Left ventricle myocardium inferior (tissue), 1 donor: ENCODE measurements around the gene TYROBP. TPM values are rescaled to one million over a fixed set of nuclear protein-coding genes. Genes with fewer than 3 reads are reported as not detected.

ENCODE experiments used
- DNase-seq: peaks from one replicate; pipeline ENCODE4 v3.0.0-alpha.2; 2020
- H3K27ac ChIP-seq: fragments of 200-600 bp; replicated peaks from 2 replicates; pipeline ENCODE4 v1.8.0; 2021
- H3K27me3 ChIP-seq: fragments of 200-600 bp; 2 replicates; pipeline ENCODE4 v1.8.0; 2021; ENCODE audit warnings: low read depth
- H3K36me3 ChIP-seq: fragments of 200-600 bp; 2 replicates; pipeline ENCODE4 v1.8.0; 2021
- H3K4me1 ChIP-seq: fragments of 200-600 bp; 2 replicates; pipeline ENCODE4 v1.8.0; 2021
- H3K4me3 ChIP-seq: fragments of 200-600 bp; 2 replicates; pipeline ENCODE4 v1.8.0; 2021; ENCODE audit warnings: mild to moderate bottlenecking, moderate library complexity
- H3K9me3 ChIP-seq: fragments of 200-600 bp; replicated peaks from 2 replicates; pipeline ENCODE4 v1.8.0; 2021
- CTCF ChIP-seq: fragments of 200-600 bp; IDR thresholded peaks from 2 replicates; pipeline ENCODE4 v1.8.0; 2021; ENCODE audit warnings: antibody characterized with exemption, mild to moderate bottlenecking, borderline replicate concordance
- intact Hi-C: fragments of 100-400 bp; cut with micrococcal nuclease; formaldehyde crosslinking; loops from one replicate; pipeline ENCODE4 v1.11.0; 2022
- total RNA-seq: library from RNA; stranded (reverse); fragmentation: NEBNext Ultra II Directional; extraction: Animal tissue kit (Norgen Biotek cat#: 25700); gene quantifications from one replicate; pipeline ENCODE4 v1.2.1, GENCODE V29; 2021
- donor health status: DM: no; HTN: yes; CAD: no; lungs with severe emphysema.

Gene TYROBP
- total RNA-seq, 1 donor from 2014 or later, result 26.2 TPM

- Histone ChIP-seq H3K27ac (peak overlapping the region; percentile 18), H3K9me3 (no peaks in the 10 kb centered on the region), H3K4me1 (peaks cover 6% of the 10 kb centered on the region), H3K4me3 (no peak overlapping the region), H3K36me3 (no peaks in the 10 kb centered on the region), H3K27me3 (peaks cover 12% of the 10 kb centered on the region)
- no peak for DNase-seq
- intact Hi-C loops, result no loop called here
- no peak for TF ChIP-seq CTCF
These were observed 2.8 kb downstream of the TYROBP start for GRCh38 chr19:35905178-35905727.

GRCh38 chr19:35904311-35905068, 3.6 kb downstream of the TYROBP start:
- peak overlapping the region; percentile 18 for H3K27ac ChIP-seq
- no peak overlapping the region for H3K4me3 ChIP-seq
- H3K4me1 ChIP-seq, result peaks cover 14% of the 10 kb centered on the region
- no peaks in the 10 kb centered on the region for H3K9me3 ChIP-seq
- intact Hi-C loops, result no loop called here
- peaks cover 5% of the 10 kb centered on the region for H3K27me3 ChIP-seq
- no peaks in the 10 kb centered on the region for H3K36me3 ChIP-seq
- no peak for DNase-seq
- no peak for TF ChIP-seq CTCF

DNA sequence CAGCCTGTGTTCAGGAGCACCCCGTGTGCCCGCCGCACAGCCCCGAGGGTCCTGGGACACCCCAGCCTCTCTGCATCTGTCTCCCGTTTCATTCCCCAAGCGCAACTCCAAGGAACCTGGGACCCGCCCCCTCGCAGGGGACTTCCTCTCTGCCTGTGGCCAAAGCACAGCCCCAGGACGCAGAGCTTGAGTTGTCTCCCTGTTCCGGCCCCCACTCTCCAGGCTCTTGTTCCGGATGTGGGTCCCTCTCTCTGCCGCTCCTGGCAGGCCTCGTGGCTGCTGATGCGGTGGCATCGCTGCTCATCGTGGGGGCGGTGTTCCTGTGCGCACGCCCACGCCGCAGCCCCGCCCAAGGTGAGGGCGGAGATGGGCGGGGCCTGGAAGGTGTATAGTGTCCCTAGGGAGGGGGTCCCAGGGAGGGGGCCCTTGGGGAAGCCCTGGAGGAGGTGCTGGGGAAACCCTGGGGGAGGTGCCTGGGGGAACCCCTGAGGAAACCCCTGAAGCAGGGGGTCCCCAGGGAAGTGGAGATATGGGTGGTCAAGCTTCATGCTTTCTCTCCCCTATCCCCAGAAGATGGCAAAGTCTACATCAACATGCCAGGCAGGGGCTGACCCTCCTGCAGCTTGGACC, 4.4 kb downstream of the TYROBP start:
- peak overlapping the region; percentile 77 for H3K27ac ChIP-seq
- peak; percentile 72 for DNase-seq
- H3K4me1 ChIP-seq, result peaks cover 21% of the 10 kb centered on the region
- H3K36me3 ChIP-seq, result no peaks in the 10 kb centered on the region
- no peak for TF ChIP-seq CTCF
- intact Hi-C loops, result no loop called here
- H3K27me3 ChIP-seq, result peaks cover 3% of the 10 kb centered on the region
- no peaks in the 10 kb centered on the region for H3K9me3 ChIP-seq
- H3K4me3 ChIP-seq, result peak overlapping the region; percentile 19

GRCh38 chr19:35902870-35903475, 5.1 kb downstream of the TYROBP start:
- Histone ChIP-seq H3K27me3 (peaks cover 2% of the 10 kb centered on the region), H3K27ac (peak overlapping the region; percentile 77), H3K4me1 (peaks cover 28% of the 10 kb centered on the region), H3K36me3 (no peaks in the 10 kb centered on the region), H3K9me3 (no peaks in the 10 kb centered on the region), H3K4me3 (peak overlapping the region; percentile 21)
- intact Hi-C loops, result no loop called here
- TF ChIP-seq CTCF, result no peak
- DNase-seq, result no peak

DNA sequence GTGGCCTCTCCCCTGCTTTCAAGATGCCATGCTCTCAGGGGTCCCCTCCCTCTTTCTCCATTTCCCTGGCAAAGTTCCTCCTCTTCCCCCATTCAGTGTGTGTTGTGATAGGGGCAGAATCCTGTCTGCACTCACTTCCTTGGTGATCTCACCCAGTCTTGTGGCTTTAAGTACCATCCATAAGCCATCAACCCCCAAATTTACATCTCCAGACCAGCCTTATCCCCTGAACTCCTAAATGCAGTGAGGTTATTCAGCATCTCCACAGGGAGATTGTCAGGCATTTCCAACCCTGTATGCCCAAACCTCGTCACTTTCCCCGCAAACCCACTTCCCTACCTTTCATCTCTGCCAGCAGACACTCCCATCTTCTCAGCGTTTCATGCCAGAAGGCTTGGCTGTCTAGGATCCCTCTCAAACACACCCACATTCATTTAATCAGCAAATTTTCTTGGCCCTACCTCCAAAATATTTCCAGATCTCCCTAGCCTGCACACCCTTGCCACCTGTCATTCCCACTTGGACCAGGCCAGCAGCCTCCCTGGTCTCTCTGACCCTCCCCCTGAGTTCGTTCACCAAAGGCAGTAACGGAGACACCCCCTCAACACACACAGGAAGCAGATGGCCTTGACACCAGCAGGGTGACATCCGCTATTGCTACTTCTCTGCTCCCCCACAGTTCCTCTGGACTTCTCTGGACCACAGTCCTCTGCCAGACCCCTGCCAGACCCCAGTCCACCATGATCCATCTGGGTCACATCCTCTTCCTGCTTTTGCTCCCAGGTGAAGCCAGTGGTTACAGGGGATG, 6.0 kb downstream of the TYROBP start, which contains the start of gene HCST:
Gene HCST, plus strand, starts transcription at position 676 of the 808 bp plus-strand sequence. Its CDS starts 65 bp downstream, at position 741.
- intact Hi-C loops, result no loop called here
- TF ChIP-seq CTCF, result no peak
- DNase-seq, result no peak
- H3K27ac ChIP-seq, result peak within 1 kb of the TSS; percentile 77
- H3K36me3 ChIP-seq, result no peaks in the 10 kb centered on the region
- no peaks in the 10 kb centered on the region for H3K27me3 ChIP-seq
- H3K9me3 ChIP-seq, result no peaks in the 10 kb centered on the region
- H3K4me3 ChIP-seq, result peak within 1 kb of the TSS; percentile 86
- peaks cover 33% of the 10 kb centered on the region for H3K4me1 ChIP-seq
